Neutrophil (primary cell): Measurements from ENCODE around the gene BLOC1S6.

Source experiments
- H3K27ac ChIP-seq: fragments of 200-600 bp; sonication (generic); 2 replicates; pipeline ENCODE4 v1.5.1; 2016; ENCODE audit warnings: mild to moderate bottlenecking, moderate library complexity
- H3K27me3 ChIP-seq: fragments of 200-600 bp; sonication (generic); 2 replicates; pipeline ENCODE4 v1.6.0; 2016; ENCODE audit warnings: mild to moderate bottlenecking
- H3K36me3 ChIP-seq: fragments of 200-600 bp; sonication (generic); 2 replicates; pipeline ENCODE4 v1.5.1; 2017
- H3K4me1 ChIP-seq, 2 experiments: fragments of 200-600 bp in 1 of 2; sonication (generic) in 1 of 2; 1 replicate in 1 of 2; 2 replicates in 1 of 2; pipeline versions ENCODE4 v1.5.1 to v1.6.1; 2013 to 2016; ENCODE audit warnings: low read depth in 1 of 2, low read length in 1 of 2, mild to moderate bottlenecking in 1 of 2, moderate library complexity in 1 of 2; ENCODE audit not compliant: control insufficient read depth in 1 of 2, insufficient read depth in 1 of 2
- H3K4me3 ChIP-seq, 2 experiments: fragments of 200-600 bp in 1 of 2; sonication (generic) in 1 of 2; 1 replicate in 1 of 2; 2 replicates in 1 of 2; pipeline ENCODE4 v1.5.1; 2013 to 2016; ENCODE audit warnings: low read depth in 1 of 2, low read length in 1 of 2, mild to moderate bottlenecking in 1 of 2, moderate library complexity in 1 of 2
- H3K9me3 ChIP-seq: fragments of 200-600 bp; sonication (generic); 2 replicates; pipeline ENCODE4 v1.5.1; 2016
- TF ChIP-seq, protein P1 (sequence below): fragments of 200-600 bp; sonication (generic); IDR thresholded peaks from 2 replicates; pipeline ENCODE4 v1.5.1; 2016; ENCODE audit warnings: antibody characterized with exemption

The BLOC1S6 gene

GRCh38 chr15:45628136-45628535 lies 41.0 kb downstream of the BLOC1S6 start:
- H3K4me3 ChIP-seq = no peak overlapping the region
- TF ChIP-seq, protein P1, sequence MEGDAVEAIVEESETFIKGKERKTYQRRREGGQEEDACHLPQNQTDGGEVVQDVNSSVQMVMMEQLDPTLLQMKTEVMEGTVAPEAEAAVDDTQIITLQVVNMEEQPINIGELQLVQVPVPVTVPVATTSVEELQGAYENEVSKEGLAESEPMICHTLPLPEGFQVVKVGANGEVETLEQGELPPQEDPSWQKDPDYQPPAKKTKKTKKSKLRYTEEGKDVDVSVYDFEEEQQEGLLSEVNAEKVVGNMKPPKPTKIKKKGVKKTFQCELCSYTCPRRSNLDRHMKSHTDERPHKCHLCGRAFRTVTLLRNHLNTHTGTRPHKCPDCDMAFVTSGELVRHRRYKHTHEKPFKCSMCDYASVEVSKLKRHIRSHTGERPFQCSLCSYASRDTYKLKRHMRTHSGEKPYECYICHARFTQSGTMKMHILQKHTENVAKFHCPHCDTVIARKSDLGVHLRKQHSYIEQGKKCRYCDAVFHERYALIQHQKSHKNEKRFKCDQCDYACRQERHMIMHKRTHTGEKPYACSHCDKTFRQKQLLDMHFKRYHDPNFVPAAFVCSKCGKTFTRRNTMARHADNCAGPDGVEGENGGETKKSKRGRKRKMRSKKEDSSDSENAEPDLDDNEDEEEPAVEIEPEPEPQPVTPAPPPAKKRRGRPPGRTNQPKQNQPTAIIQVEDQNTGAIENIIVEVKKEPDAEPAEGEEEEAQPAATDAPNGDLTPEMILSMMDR = no peak
- peaks cover 0 to 12% of the 10 kb centered on the region in 2 experiments for H3K4me1 ChIP-seq
- no peaks in the 10 kb centered on the region for H3K36me3 ChIP-seq
- H3K27me3 ChIP-seq = no peaks in the 10 kb centered on the region
- no peak overlapping the region for H3K27ac ChIP-seq
- no peaks in the 10 kb centered on the region for H3K9me3 ChIP-seq

DNA sequence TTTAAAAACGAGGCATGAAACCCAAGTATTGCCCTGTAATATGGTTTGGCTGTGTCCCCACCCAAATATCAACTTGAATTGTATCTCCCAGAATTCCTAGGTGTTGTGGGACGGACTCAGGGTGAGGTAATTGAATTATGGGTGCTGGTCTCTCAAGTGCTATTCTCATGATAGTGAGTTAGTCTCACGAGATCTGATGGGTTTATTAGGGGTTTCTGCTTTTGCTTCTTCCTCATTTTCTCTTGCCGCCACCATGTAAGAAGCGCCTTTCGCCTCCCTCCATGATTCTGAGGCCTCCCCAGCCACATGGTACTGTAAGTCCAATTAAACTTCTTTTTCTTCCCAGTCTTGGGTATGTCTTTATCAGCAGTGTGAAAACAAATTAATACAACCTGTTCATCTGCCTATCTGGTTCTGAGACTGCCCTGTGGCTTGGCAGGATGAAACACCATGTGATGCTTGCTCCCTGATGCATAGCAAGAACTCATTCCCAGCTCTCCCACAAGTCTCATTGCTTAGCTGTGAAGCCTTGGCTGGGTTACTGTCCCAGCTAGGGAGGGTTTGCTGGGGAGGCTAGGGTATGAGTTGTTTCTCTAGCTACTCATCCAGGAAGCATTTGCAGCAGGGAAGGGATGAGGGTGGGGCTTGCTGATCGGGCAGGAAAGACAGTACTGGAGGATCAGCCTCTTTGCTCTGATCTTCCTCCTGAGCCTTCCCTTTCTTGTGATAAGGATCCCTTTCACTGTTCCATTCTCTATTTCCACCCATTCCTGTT lies 43.9 kb downstream of the BLOC1S6 start:
- TF ChIP-seq, protein P1 = no peak
- Histone ChIP-seq H3K27ac (peak overlapping the region; percentile 64), H3K4me1 (peaks cover 15 to 31% of the 10 kb centered on the region in 2 experiments), H3K9me3 (no peaks in the 10 kb centered on the region), H3K4me3 (no peak overlapping the region), H3K27me3 (no peaks in the 10 kb centered on the region), H3K36me3 (no peaks in the 10 kb centered on the region)

DNA sequence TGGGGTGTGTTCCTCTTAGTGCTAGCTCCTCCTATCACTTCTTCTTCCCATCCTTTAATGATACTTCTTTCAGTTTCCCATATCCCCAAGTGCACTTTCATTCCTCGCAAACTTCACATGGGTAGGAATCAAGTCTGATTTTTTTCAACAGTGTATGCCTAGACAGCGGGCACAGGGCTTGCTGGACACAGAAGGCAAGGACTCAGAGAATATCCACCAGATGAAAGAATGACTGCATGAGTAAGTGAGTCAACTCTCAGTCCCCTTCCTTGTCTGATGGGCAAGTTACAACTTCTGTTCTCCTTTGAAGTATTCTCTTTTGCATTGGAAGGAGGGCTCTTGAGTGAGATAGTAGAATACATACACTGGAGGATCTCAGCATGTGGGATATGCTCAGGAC lies 44.6 kb downstream of the BLOC1S6 start:
- TF ChIP-seq, protein P1 = no peak
- Histone ChIP-seq H3K4me3 (no peak overlapping the region), H3K27ac (peak overlapping the region; percentile 64)

GRCh38 chr15:45634432-45635190 lies 47.4 kb downstream of the BLOC1S6 start, which contains the start of gene SQOR:
Gene SQOR, plus strand, starts transcription at chr15:45635029. Its CDS starts 23,895 bp downstream, at chr15:45658924.
- peaks cover 51 to 66% of the 10 kb centered on the region in 2 experiments for H3K4me1 ChIP-seq
- TF ChIP-seq, protein P1 = no peak
- H3K4me3 ChIP-seq = peak within 1 kb of the TSS; percentile 88 to 94
- H3K27me3 ChIP-seq = no peaks in the 10 kb centered on the region
- no peaks in the 10 kb centered on the region for H3K36me3 ChIP-seq
- no peaks in the 10 kb centered on the region for H3K9me3 ChIP-seq
- H3K27ac ChIP-seq = peak within 1 kb of the TSS; percentile 98

More for the DNA sequence above, 44.6 kb downstream of the BLOC1S6 start:
- Histone ChIP-seq H3K36me3 (no peaks in the 10 kb centered on the region), H3K27me3 (no peaks in the 10 kb centered on the region), H3K9me3 (no peaks in the 10 kb centered on the region), H3K4me1 (peaks cover 22 to 37% of the 10 kb centered on the region in 2 experiments)

DNA sequence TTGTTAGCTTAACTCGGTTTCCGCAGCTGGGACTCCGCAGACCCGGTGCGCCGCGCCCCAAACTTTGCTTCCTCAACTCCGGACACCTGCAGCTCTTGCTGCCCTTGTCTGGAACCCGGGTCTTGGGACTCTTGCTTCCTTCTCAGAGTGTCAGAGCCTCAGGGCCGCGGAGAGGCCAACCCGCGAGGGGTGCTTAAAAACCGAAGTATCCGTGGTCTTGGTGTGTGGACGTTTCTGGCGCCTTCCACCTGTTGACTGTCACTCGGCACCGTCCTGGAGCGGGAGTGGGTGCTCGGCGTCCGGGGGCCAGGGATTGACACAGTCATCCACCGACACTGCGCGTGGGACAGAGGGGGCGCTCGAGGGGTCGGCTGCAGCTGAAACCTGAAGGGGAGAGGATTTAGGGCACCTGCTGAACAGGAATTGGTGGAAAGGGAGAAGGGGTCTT lies 48.0 kb downstream of the BLOC1S6 start:
- peaks cover under 1% of the 10 kb centered on the region for H3K36me3 ChIP-seq
- H3K4me3 ChIP-seq = peak overlapping the region; percentile 88 to 94
- peak overlapping the region; percentile 98 for H3K27ac ChIP-seq
- TF ChIP-seq, protein P1 = no peak
- no peaks in the 10 kb centered on the region for H3K9me3 ChIP-seq
- no peaks in the 10 kb centered on the region for H3K27me3 ChIP-seq
- peaks cover 57 to 72% of the 10 kb centered on the region in 2 experiments for H3K4me1 ChIP-seq
